Gastrocnemius medialis (tissue), 4 donors: ENCODE results near the gene ELOA.

Experiments used
- CTCF ChIP-seq, 5 experiments: fragments of 450-650 bp in 3 of 5; fragments of 200-600 bp in 2 of 5; sonication (generic) in 2 of 5; IDR thresholded peaks in 4 of 5; conservative IDR thresholded peaks in 1 of 5; 1 replicate in 4 of 5; 2 replicates in 1 of 5; pipeline ENCODE4 v1.5.1; 2016 to 2019; ENCODE audit warnings: antibody characterized with exemption in 5 of 5, mild to moderate bottlenecking in 3 of 5, moderate library complexity in 3 of 5
- POLR2A ChIP-seq, 2 donors: fragments of 450-650 bp; IDR thresholded peaks; one replicate each; pipeline ENCODE4 v1.6.1; 2017; ENCODE audit warnings: antibody characterized with exemption in 2 of 2, mild to moderate bottlenecking in 2 of 2, moderate library complexity in 2 of 2

- no peak for TF ChIP-seq POLR2A (IDR thresholded peaks at IDR 0.05)
- TF ChIP-seq CTCF (IDR thresholded peaks at IDR 0.05 in 4 of 5, conservative IDR thresholded peaks at IDR 0.05 in 1 of 5), result no peak
Measured at GRCh38 chr1:23793018-23793781, 49.9 kb downstream of the ELOA start.
